Stimulated activated CD4-positive, alpha-beta T cell treated with anti-CD3 and anti-CD28 coated beads, Interleukin-12 subunit alpha, Interleukin-12 subunit beta, amount 100 ng/mL, for 24 hours (primary cell): ENCODE data around the gene KCNH4.

Experiments used
- DNase-seq, 2 experiments: peaks; one replicate each; pipeline ENCODE4 v3.0.0-alpha.2; 2020; ENCODE audit warnings: low read depth in 2 of 2

KCNH4 gene

DNA sequence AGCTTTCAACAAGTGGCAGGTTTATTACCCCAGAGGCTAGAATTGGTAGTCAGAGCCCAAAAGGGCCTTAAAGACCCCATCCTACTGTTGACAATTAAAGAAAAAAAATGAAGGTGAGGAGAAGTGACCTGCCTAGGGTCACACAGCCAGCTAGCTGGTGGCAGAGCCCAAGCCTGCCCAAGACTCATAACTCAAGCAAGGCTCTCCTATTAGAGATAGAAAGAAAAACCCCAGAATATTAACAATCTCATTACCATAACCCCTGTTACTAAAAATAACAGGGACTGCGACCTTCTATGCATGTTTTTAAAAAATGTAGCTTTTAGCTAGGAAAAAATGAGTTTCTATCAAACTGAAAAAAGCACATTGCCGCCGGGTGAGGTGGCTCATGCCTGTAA is 44.3 kb downstream of the KCNH4 start:
- DNase-seq = no peak

DNA sequence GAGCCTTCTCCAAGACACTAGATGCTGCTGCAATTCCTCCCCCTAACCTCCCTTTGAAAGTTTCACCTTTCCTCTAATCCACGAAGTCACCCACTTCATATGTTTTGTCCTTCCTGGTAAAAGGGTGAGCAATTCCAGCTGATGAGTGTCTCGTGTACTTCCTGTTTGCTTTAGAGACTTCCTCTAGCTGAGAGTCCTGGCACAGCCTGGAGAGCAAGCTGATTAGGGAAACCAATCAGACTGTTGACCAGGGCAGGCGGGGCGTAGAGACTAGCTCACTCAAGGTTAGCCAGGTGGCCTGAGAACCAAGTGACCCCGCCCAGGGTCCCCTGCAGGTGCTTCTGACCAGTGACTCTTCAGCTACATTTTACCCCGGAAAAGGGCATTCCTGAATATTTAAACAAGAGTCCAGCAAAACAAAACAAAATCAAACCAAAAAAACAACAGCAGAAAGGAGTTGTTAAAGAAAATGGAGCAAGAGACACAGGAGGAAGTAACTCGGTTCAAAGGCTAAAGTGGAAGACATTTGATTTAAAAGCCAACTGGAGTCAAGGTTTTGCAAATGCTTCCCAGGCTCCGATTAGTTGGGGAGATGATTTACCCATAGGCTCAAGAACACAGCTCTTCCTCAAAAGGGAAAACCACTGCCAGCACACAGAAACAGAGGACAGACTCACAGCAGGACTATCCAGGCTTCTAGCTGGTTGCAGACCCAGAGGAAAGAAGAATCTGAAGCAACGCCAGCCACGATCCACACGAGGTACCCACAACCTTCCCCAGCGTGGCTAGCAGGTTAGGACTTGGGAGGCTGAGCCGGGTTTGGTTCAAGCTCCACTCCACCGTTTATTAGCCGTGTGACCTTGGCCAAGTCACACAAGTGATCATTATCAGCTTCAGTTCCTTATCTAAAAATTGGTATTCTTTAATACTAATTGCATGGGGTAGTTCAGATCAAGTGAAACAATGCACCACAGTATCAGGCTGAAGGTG is 45.0 kb downstream of the KCNH4 start:
- DNase-seq = no peak

GRCh38 chr17:42135151-42135550 is 45.8 kb downstream of the KCNH4 start:
- DNase-seq = no peak

DNA sequence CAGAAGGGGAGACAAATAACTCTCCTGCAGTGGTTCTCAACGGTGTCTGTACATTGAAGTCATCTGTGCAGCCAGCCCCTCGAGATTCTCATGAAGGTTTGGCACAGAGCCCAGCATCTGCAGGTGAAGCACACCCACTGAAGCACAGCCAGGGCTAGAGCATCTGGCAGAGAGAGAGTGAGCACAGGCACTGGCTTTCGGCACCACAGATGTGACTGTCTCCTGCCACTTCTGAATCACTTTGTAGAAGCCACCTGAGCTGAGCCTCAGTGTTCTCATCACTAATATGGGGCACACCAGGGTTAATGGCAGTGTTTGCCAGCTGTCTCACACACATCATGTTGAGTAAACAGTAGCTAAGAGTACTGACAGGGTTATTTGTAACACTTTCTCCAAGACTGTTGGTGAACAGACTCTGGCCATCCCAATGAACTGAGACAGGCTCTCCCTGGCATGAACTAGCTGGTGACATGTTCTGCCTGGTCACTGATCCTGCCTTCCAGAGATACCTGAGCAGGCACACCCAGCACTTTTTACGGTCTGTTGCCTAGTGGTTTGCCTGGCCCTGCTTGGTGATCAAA is 47.4 kb downstream of the KCNH4 start:
- no peak for DNase-seq

GRCh38 chr17:42132941-42133340 is 48.0 kb downstream of the KCNH4 start:
- peak in 1 of 2 experiments; percentile 34 for DNase-seq

GRCh38 chr17:42131981-42132432 is 48.9 kb downstream of the KCNH4 start:
- DNase-seq = no peak

DNA sequence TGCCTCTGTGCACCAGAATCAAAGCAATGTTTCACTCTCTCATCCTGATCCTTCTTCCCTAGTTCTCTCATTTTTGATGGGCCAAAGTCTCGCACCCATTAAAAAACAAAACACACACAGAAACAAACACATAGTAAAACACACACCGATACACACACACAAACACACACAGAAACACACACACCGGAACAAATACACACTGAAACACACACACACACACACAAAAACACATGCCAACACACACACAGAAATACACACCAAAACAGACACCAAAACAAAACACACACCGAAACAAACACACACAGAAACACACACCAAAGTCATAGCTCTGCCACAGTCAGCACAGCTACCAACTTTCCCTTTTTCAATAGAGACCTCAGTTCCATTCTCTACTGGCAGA is 49.7 kb downstream of the KCNH4 start:
- no peak for DNase-seq

- DNase-seq = no peak
Observed at GRCh38 chr17:42130310-42130936, 50.5 kb downstream of the KCNH4 start.

GRCh38 chr17:42129109-42129837 is 51.7 kb downstream of the KCNH4 start:
- DNase-seq = no peak

- no peak for DNase-seq
Observed at GRCh38 chr17:42127414-42127813, 53.5 kb downstream of the KCNH4 start.

GRCh38 chr17:42126836-42127235 is 54.1 kb downstream of the KCNH4 start:
- no peak for DNase-seq

DNA sequence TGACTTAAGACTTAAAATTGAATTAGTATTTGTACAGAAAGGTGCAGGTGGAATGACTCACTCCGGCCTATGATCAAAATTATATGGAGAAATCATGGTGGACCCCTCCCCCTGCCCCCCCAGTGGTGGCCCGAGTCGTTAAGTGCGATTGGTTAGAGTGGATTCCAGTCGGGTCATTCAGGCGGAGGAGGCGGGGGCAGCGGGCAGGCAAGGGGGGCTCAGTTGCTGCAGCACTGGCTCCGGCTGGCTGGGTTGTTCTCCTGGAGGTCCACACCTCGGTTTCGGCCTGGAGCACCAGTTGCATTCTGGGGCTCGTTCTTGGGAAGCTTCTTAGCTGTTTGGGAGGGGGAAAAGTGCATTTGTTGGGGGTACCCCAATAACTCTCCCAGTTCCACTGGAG is 55.4 kb downstream of the KCNH4 start:
- DNase-seq = no peak

- DNase-seq = no peak
Observed at GRCh38 chr17:42124256-42124655, 56.7 kb downstream of the KCNH4 start.

DNA sequence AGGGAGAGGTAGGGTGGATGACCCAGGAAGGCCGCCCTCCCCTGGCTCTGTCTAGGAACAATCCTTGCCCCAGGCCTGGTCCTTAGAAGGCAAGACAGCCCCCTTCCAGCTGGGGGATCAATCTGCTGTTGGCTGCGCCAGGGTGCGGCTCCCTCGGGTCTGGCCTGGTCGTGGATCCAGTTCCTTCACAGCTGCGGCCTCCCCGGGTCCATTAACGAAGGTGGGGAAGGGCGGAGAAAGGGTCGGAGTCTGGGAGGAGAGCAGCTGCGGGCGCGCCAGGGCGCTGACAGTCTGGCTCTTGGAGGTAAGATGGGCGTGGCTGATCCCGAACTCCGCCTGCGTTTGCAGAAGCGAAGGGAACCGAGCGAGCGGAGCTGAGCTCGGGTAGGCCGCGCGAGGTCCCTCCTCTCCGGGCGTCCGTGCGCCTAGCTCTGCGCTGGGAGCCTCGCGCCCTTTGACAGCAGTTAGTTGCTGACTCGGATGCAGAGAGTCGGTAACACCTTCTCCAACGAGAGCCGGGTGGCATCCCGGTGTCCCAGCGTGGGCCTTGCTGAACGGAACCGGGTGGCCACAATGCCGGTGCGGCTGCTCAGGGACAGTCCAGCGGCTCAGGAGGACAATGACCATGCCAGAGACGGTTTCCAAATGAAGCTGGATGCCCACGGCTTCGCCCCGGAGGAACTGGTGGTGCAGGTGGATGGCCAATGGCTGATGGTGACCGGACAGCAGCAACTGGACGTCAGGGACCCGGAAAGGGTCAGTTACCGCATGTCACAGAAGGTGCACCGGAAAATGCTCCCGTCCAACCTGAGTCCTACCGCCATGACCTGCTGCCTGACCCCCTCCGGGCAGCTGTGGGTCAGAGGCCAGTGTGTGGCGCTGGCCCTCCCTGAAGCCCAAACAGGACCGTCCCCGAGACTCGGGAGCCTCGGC is 58.3 kb downstream of the KCNH4 start, which contains the start of gene HSPB9:
Gene HSPB9 (plus strand): TSS at position 434 of the 933 bp plus-strand sequence. CDS start 47 bp downstream, at position 481.
- no peak for DNase-seq

DNA sequence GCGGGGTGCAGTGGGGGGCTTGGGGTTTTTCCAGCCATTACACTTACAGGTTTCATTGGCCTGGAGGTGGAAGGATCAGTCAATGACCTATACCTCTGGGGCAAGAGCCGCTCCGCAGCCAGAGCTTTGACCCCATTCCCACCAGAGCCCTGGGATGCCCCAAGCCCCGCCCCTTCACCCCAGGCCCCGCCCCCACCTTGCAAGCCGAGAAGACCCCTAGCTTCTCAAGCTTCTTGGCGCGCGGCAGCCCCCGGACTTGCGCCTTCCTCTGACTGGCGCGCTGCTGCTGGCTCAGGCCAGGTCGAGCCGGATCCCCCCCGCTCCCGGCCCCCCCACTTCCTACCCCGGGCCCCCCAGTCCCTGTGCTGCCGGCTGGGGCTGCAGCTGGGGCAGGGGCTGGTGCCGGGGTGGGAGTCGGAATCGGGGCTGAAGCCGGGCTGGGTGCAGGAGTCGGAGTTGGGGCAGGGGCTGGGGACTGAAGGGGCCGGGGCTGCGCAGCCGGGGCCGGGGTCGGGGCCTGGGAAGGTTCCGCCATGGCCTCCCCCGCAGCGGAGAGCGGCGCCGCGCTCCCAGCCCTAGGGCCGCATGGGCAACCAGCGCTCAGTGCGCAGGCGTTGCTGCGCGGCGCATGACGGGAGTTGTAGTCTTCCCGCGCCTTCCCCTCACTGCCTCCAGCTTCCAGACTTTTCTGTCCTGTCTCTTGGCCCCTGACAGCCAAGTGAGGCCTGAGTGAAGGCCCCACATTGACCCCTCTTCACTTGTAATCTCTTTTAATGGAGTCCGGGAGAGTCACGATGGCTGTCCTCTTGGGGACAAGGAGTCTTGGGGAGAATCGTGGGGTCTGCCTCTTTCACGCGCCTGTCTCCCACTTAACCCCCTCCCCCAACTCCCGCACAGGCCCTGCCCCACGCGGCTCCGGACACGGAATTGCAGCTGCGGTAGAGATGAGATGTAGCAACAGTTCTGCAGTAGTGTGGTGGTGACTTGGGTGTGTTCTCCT is 59.9 kb downstream of the KCNH4 start, which contains the start of gene KAT2A:
Gene KAT2A (minus strand): TSS at position 598 of the 1,000 bp plus-strand sequence. CDS start 63 bp downstream, at position 535.
- DNase-seq = peak; percentile 63 to 70

- DNase-seq = no peak
Observed at GRCh38 chr17:42120161-42120769, 60.7 kb downstream of the KCNH4 start.

GRCh38 chr17:42119301-42119700 is 61.6 kb downstream of the KCNH4 start:
- DNase-seq = no peak

GRCh38 chr17:42118545-42118944 is 62.4 kb downstream of the KCNH4 start:
- peak in 1 of 2 experiments; percentile 28 for DNase-seq

DNA sequence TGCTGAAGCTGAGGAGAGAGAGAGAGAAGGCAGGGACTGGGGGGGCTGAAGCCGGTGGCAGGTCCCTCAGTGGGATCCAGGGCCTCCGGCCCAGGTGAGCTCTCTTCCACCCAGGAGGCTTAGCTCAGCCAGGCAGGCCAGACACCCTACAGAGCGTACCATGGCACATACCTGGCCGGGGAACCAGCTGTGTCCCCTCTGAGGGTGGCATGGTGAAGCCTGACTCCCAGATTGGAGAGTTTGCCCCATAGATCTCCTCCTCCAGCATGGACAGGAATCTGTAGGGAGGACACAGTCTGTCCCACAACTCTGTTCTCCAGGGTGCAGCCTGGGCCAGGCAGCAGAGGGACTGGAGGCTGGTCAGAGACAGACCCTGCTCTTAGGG is 62.8 kb downstream of the KCNH4 start:
- DNase-seq = no peak
